ENCODE data around the gene CPA1.

Gene CPA1

DNA sequence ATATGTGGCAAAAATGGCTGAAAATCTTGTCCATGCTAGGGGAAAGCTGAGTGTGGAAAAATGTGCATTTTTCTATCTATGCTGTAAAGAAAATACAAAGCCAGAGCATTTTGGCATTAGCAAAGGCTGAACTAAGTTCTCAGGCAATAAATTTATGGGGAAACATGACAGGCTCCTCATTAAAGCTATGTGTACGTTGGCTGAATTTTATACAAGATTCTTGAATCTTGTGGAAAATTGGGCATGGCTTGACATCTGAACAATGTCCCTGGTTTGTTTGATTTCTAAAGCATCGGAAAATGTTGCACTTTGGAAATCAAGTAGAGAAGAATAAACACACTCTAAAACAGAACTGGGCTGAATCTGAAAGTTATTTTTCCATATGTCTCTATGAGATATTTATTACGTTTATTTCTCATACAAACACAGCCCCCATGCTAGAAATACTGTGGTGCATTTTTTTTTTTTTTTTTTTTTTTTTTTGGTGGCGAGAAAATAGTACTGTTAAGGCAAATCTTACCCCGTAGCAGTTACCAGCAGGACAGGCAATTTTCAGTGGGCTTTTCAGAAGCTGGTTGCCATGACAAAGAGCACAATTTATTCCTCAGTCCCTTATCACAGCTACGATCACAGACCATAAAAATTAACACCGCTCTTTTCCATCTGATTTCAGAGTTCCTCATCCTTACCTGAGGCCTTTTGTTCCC is 16.9 kb downstream of the CPA1 start:
- TF ChIP-seq, protein P1, sequence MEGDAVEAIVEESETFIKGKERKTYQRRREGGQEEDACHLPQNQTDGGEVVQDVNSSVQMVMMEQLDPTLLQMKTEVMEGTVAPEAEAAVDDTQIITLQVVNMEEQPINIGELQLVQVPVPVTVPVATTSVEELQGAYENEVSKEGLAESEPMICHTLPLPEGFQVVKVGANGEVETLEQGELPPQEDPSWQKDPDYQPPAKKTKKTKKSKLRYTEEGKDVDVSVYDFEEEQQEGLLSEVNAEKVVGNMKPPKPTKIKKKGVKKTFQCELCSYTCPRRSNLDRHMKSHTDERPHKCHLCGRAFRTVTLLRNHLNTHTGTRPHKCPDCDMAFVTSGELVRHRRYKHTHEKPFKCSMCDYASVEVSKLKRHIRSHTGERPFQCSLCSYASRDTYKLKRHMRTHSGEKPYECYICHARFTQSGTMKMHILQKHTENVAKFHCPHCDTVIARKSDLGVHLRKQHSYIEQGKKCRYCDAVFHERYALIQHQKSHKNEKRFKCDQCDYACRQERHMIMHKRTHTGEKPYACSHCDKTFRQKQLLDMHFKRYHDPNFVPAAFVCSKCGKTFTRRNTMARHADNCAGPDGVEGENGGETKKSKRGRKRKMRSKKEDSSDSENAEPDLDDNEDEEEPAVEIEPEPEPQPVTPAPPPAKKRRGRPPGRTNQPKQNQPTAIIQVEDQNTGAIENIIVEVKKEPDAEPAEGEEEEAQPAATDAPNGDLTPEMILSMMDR (IDR thresholded peaks at IDR 0.05; ENCODE audit: borderline replicate concordance, extremely low read depth, low read length, poor library complexity, severe bottlenecking): no peak
- TF ChIP-seq EZH2 (IDR thresholded peaks at IDR 0.05; ENCODE audit: borderline replicate concordance, low read depth, low read length, severe bottlenecking): no peak
- H3K9me3 ChIP-seq (ENCODE audit: insufficient read depth, low read length, severe bottlenecking): no peaks in the 10 kb centered on the region
- no peak overlapping the region for H3K9ac ChIP-seq (ENCODE audit: low read depth, low read length)
- no peaks in the 10 kb centered on the region for H3K79me2 ChIP-seq (ENCODE audit: insufficient read depth, low read length)
- peaks cover 7% of the 10 kb centered on the region for H3K4me1 ChIP-seq (ENCODE audit: insufficient read depth, low read length)
- H2AFZ ChIP-seq (ENCODE audit: low read depth, low read length): no peak overlapping the region
- no peak overlapping the region for H3K4me3 ChIP-seq (ENCODE audit: low read depth in 1 of 2, low read length in 2 of 2)
- no peak overlapping the region for H3K4me2 ChIP-seq (ENCODE audit: insufficient read depth, low read length)
- no peaks in the 10 kb centered on the region for H4K20me1 ChIP-seq (ENCODE audit: insufficient read depth, low read length)
- DNase-seq: no peak
- peaks cover under 1% of the 10 kb centered on the region; the same call in 1 of the 2 replicates for H3K36me3 ChIP-seq (ENCODE audit: insufficient read depth, low read length)
- H3K27me3 ChIP-seq (ENCODE audit: insufficient read depth, low read length, poor library complexity): no peaks in the 10 kb centered on the region
- H3K27ac ChIP-seq (ENCODE audit: low read length): no peak overlapping the region
- ATAC-seq (ENCODE audit: insufficient read depth, low read depth): no peak

DNA sequence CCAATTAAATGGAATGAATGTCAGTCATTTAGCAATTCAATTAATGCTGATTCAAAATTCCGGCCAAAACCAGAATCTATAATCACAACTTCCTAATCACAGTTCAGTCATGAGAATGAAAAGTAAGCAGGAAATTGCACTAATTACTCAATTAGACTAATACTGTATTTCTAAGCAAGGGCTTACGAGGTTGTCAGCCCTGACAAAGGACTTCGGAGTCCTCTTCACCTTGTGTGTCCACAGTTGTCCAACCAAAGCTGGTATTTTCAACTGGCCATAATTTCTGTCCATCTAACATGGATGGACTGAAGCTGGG is 17.4 kb downstream of the CPA1 start:
- no peak for TF ChIP-seq EZH2 (IDR thresholded peaks at IDR 0.05; ENCODE audit: borderline replicate concordance, low read depth, low read length, severe bottlenecking)
- TF ChIP-seq, protein P1 (IDR thresholded peaks at IDR 0.05; ENCODE audit: borderline replicate concordance, extremely low read depth, low read length, poor library complexity, severe bottlenecking): no peak
- no peak overlapping the region for H3K9ac ChIP-seq (ENCODE audit: low read depth, low read length)
- H3K36me3 ChIP-seq (ENCODE audit: insufficient read depth, low read length): peaks cover 5% of the 10 kb centered on the region; the same call in 1 of the 2 replicates
- H3K4me3 ChIP-seq (ENCODE audit: low read depth in 1 of 2, low read length in 2 of 2): no peak overlapping the region
- H3K9me3 ChIP-seq (ENCODE audit: insufficient read depth, low read length, severe bottlenecking): no peaks in the 10 kb centered on the region
- H4K20me1 ChIP-seq (ENCODE audit: insufficient read depth, low read length): no peaks in the 10 kb centered on the region
- H3K27ac ChIP-seq (ENCODE audit: low read length): no peak overlapping the region
- no peak overlapping the region for H2AFZ ChIP-seq (ENCODE audit: low read depth, low read length)
- H3K4me2 ChIP-seq (ENCODE audit: insufficient read depth, low read length): no peak overlapping the region
- ATAC-seq (ENCODE audit: insufficient read depth, low read depth) (no peak), DNase-seq (no peak)
- H3K4me1 ChIP-seq (ENCODE audit: insufficient read depth, low read length): peaks cover 7% of the 10 kb centered on the region
- no peaks in the 10 kb centered on the region for H3K79me2 ChIP-seq (ENCODE audit: insufficient read depth, low read length)
- no peaks in the 10 kb centered on the region for H3K27me3 ChIP-seq (ENCODE audit: insufficient read depth, low read length, poor library complexity)

DNA sequence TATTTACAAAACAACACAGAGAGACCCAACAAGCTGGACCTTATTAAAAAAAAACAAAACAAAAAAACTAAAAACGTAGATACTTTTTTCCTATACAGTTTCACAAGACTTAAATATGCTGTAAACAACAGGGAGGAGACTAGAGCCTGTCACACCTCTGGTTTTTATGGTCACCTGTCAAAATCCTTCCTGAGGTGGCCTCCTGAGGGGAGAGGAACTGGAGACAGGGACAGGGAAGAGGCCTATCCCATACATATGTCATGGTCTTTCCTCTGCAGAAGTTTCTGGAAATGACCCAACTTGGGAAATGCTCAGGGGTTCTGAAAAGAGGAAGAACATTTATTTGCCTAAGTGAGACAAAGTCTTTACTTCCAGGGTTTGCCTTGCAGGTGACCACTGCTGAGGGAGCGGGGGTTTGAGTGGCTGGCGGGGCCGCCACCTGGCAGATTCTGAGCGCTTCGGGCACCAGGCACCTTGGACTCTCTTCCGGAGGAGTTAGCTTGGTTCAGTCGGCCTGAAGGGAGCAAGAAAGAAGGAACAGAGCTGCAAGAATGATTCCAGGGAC is 18.3 kb downstream of the CPA1 start:
- TF ChIP-seq EZH2 (IDR thresholded peaks at IDR 0.05; ENCODE audit: borderline replicate concordance, low read depth, low read length, severe bottlenecking): no peak
- TF ChIP-seq, protein P1 (IDR thresholded peaks at IDR 0.05; ENCODE audit: borderline replicate concordance, extremely low read depth, low read length, poor library complexity, severe bottlenecking): no peak
- no peaks in the 10 kb centered on the region for H4K20me1 ChIP-seq (ENCODE audit: insufficient read depth, low read length)
- no peak overlapping the region for H2AFZ ChIP-seq (ENCODE audit: low read depth, low read length)
- no peak overlapping the region for H3K4me3 ChIP-seq (ENCODE audit: low read depth in 1 of 2, low read length in 2 of 2)
- DNase-seq: no peak
- peaks cover 7% of the 10 kb centered on the region for H3K4me1 ChIP-seq (ENCODE audit: insufficient read depth, low read length)
- H3K4me2 ChIP-seq (ENCODE audit: insufficient read depth, low read length): no peak overlapping the region
- no peaks in the 10 kb centered on the region for H3K27me3 ChIP-seq (ENCODE audit: insufficient read depth, low read length, poor library complexity)
- H3K79me2 ChIP-seq (ENCODE audit: insufficient read depth, low read length): no peaks in the 10 kb centered on the region
- H3K9ac ChIP-seq (ENCODE audit: low read depth, low read length): no peak overlapping the region
- peaks cover 8% of the 10 kb centered on the region for H3K36me3 ChIP-seq (ENCODE audit: insufficient read depth, low read length)
- ATAC-seq (ENCODE audit: insufficient read depth, low read depth): no peak
- H3K9me3 ChIP-seq (ENCODE audit: insufficient read depth, low read length, severe bottlenecking): no peaks in the 10 kb centered on the region
- H3K27ac ChIP-seq (ENCODE audit: low read length): no peak overlapping the region
